ENCODE measurements around the gene GAD1. TPM values are rescaled to one million over a fixed set of nuclear protein-coding genes. Genes with fewer than 3 reads are reported as not detected.

Gene GAD1
- total RNA-seq, 1 donor from 2014 or later: 0.44 TPM

DNA sequence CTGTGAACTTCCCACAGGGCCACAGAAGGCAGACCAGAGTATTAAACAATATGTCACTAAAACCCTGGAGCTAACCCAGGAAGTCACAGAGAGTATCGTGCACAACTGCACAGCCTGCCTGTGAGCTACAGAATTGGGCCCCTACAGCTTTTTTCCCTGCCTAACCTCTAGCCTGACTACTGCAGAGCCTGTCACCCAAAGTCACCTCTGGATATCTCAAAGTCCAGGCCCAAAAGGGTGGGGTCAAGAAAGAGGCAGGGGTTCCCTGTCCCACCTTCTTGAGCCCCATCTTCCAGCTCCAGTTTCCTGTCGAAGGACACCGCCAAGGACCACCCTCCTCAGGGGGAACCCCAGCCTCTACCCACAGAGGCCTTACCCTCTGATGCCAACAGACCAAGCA lies 13.5 kb downstream of the GAD1 start:
- peaks cover 11% of the 10 kb centered on the region for H3K27me3 Mint-ChIP-seq (ENCODE audit: unreplicated experiment)
- TF ChIP-seq, protein P1, sequence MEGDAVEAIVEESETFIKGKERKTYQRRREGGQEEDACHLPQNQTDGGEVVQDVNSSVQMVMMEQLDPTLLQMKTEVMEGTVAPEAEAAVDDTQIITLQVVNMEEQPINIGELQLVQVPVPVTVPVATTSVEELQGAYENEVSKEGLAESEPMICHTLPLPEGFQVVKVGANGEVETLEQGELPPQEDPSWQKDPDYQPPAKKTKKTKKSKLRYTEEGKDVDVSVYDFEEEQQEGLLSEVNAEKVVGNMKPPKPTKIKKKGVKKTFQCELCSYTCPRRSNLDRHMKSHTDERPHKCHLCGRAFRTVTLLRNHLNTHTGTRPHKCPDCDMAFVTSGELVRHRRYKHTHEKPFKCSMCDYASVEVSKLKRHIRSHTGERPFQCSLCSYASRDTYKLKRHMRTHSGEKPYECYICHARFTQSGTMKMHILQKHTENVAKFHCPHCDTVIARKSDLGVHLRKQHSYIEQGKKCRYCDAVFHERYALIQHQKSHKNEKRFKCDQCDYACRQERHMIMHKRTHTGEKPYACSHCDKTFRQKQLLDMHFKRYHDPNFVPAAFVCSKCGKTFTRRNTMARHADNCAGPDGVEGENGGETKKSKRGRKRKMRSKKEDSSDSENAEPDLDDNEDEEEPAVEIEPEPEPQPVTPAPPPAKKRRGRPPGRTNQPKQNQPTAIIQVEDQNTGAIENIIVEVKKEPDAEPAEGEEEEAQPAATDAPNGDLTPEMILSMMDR (IDR thresholded peaks at IDR 0.05; ENCODE audit: partially characterized antibody, unreplicated experiment): no peak
- no peak overlapping the region for H3K4me3 Mint-ChIP-seq (ENCODE audit: unreplicated experiment)
- no peak overlapping the region for H3K27ac Mint-ChIP-seq (ENCODE audit: unreplicated experiment)
- H3K36me3 Mint-ChIP-seq (ENCODE audit: unreplicated experiment): no peaks in the 10 kb centered on the region
- peaks cover 5% of the 10 kb centered on the region for H3K9me3 Mint-ChIP-seq (ENCODE audit: unreplicated experiment)
- no peak for DNase-seq
- no peaks in the 10 kb centered on the region for H3K4me1 Mint-ChIP-seq (ENCODE audit: low read depth, unreplicated experiment)

DNA sequence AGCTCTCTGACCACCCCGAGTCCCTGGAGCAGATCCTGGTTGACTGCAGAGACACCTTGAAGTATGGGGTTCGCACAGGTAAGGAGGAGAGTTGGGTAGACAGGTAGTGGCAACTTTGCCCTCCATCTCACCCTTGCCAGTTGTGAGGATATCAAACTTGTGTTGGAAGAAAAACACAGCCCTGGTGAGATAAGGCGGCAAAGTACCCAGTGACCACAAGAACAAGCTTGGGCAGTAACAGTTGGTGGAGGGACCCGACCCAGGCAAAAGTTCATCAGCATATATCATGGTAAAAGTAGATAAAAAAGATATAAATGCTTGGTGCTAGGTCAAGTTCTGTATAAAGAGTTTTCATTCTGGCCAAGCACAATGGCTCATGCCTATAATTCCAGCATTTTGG lies 14.4 kb downstream of the GAD1 start:
- DNase-seq: no peak
- H3K4me1 Mint-ChIP-seq (ENCODE audit: low read depth, unreplicated experiment): no peaks in the 10 kb centered on the region
- peaks cover 11% of the 10 kb centered on the region for H3K27me3 Mint-ChIP-seq (ENCODE audit: unreplicated experiment)
- peaks cover 5% of the 10 kb centered on the region for H3K9me3 Mint-ChIP-seq (ENCODE audit: unreplicated experiment)
- no peak overlapping the region for H3K27ac Mint-ChIP-seq (ENCODE audit: unreplicated experiment)
- H3K36me3 Mint-ChIP-seq (ENCODE audit: unreplicated experiment): no peaks in the 10 kb centered on the region
- H3K4me3 Mint-ChIP-seq (ENCODE audit: unreplicated experiment): no peak overlapping the region
- TF ChIP-seq, protein P1 (IDR thresholded peaks at IDR 0.05; ENCODE audit: partially characterized antibody, unreplicated experiment): no peak

DNA sequence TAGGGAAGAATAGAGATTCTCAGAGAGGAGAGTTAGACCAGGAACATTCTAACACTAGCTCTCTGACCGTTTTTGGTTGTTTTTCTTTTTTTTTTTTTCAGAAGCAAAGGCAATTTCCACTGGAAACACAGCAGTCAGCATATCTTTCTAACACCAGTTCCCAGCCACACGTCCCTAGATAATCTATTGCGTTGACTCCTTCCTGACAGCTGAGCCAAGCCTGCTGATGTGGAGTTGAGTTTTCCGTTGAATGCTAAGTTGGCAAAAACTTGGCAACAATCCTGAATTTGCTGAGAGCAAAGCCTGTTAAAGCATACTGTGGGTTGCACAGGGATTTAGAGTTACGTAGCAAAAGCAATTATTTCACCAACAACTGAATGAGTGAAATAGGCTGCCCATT lies 19.3 kb downstream of the GAD1 start:
- TF ChIP-seq, protein P1 (IDR thresholded peaks at IDR 0.05; ENCODE audit: partially characterized antibody, unreplicated experiment): no peak
- H3K9me3 Mint-ChIP-seq (ENCODE audit: unreplicated experiment): no peaks in the 10 kb centered on the region

DNA sequence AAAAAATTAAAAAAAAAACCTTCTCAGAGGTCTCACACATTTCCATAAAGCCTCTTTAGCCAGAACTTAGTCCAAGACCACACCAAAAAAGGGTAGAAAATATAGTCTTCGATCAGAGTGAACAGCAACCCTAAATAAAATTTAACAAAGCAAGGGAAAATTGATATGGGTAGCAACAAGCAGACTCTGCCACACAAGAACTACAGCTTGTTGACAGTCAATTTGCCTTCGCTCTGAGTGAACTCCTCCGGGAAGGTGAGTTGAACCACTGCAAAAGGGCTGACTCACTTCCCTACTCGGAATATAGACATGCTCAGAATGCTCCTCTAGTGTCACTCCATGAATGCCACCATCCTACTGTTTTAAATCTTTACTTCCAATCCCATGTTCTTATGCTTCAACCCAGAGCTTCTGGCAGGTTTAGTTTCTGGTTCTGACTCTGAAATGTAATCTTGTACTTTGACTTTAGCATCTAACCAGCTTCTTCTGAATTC lies 24.1 kb downstream of the GAD1 start:
- Mint-ChIP-seq H3K36me3 (ENCODE audit: unreplicated experiment) (peaks cover 6% of the 10 kb centered on the region), H3K9me3 (ENCODE audit: unreplicated experiment) (no peaks in the 10 kb centered on the region), H3K27me3 (ENCODE audit: unreplicated experiment) (no peaks in the 10 kb centered on the region), H3K4me1 (ENCODE audit: low read depth, unreplicated experiment) (no peaks in the 10 kb centered on the region), H3K4me3 (ENCODE audit: unreplicated experiment) (no peak overlapping the region), H3K27ac (ENCODE audit: unreplicated experiment) (no peak overlapping the region)
- TF ChIP-seq, protein P1 (IDR thresholded peaks at IDR 0.05; ENCODE audit: partially characterized antibody, unreplicated experiment): no peak
- DNase-seq: no peak

More for the DNA sequence above, 19.3 kb downstream of the GAD1 start:
- Mint-ChIP-seq H3K27me3 (ENCODE audit: unreplicated experiment) (no peaks in the 10 kb centered on the region), H3K27ac (ENCODE audit: unreplicated experiment) (no peak overlapping the region), H3K36me3 (ENCODE audit: unreplicated experiment) (peaks cover 6% of the 10 kb centered on the region), H3K4me3 (ENCODE audit: unreplicated experiment) (no peak overlapping the region), H3K4me1 (ENCODE audit: low read depth, unreplicated experiment) (no peaks in the 10 kb centered on the region)
- no peak for DNase-seq

DNA sequence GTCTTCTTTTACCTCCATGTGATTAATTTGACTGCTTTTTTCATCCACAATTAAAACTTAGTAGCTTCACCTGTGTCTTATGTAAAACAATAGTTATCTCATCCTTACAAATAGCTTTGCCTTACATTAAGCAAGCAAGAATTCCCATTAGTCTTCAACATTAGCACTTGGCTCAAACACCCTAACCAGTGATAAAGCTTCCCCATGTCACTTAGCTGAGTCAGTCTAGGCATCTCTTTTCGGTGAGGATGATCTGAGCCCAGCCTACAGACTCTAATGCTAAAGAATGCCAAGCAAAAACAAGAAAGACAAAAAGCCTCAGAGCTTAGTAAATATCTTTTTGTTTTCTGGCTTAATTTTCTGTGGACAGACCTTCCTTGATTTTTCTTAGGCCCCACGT lies 26.1 kb downstream of the GAD1 start:
- Mint-ChIP-seq H3K27ac (ENCODE audit: unreplicated experiment) (no peak overlapping the region), H3K4me1 (ENCODE audit: low read depth, unreplicated experiment) (no peaks in the 10 kb centered on the region), H3K9me3 (ENCODE audit: unreplicated experiment) (no peaks in the 10 kb centered on the region), H3K36me3 (ENCODE audit: unreplicated experiment) (peaks cover 6% of the 10 kb centered on the region), H3K27me3 (ENCODE audit: unreplicated experiment) (no peaks in the 10 kb centered on the region), H3K4me3 (ENCODE audit: unreplicated experiment) (no peak overlapping the region)
- TF ChIP-seq, protein P1 (IDR thresholded peaks at IDR 0.05; ENCODE audit: partially characterized antibody, unreplicated experiment): no peak
- DNase-seq: no peak

All from glutamatergic neuron (in vitro differentiated cells).